GM20431 (cell line): ENCODE results near the gene ENAM.
"Not testable (repeated sequence)": the region's sequence is repeated elsewhere in the genome, so short reads cannot be mapped to it uniquely, and the experiment has no call there.

ENCODE experiments used
- in situ Hi-C: fragments of 300-500 bp; cut with MseI, MboI; formaldehyde crosslinking; loops from one replicate; pipeline ENCODE4 v1.15.0; 2020; ENCODE audit warnings: low sequenced_read_pairs; ENCODE audit not compliant: unreplicated experiment

ENAM gene

DNA sequence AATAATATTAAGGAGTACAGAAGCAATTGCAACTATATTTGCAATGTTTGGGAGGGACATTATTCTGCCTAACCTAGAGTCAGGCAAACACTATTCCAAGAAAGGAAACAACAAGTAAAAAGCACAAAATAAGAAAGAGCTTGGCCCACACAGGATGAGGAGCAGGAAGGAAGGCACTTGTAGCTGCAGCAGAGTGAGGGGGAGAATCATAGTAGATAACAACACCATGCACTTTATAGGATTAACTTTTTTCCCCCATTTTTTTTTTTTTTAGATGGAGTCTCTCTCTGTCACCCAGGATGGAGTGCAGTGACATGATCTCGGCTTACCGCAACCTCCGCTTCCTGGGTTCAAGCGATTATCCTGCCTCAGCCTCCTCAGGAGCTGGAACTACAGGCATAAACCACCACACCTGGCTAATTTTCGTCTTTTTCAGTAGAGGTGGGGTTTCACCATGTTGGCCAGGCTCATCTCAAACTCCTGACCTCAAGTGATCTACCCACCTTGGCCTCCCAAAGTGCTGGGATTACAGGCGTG is 48.1 kb downstream of the ENAM start:
- in situ Hi-C loops, result no loop called here

DNA sequence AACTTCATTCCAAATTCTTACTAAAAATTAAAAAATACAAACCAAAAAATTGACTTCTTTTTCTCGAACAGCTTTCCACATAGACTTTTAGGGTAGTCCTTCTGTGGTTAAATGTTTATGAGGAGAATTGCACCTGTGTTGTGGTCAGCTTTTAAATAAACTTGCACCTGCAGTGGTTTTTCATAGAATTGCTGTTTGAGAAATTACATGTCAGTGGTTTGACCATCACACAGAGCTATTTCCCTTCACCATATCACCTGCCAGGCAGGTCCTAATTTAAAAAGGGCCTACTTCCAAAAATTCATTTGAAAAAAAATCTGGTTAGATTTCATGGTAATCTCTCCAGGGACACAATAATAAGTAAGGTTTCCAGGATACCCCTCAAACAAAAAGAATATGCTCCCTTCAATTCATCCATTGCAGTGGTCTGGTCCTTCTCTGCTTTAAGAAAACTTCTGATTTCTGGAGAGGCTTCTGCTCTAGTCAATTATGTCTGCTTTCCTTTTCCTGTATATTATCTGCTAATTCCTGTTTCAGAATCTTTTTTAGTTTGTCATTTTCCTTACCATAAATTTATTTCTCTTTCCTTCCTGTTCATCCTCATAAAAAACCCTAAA is 49.9 kb downstream of the ENAM start:
- in situ Hi-C loops, result no loop called here

DNA sequence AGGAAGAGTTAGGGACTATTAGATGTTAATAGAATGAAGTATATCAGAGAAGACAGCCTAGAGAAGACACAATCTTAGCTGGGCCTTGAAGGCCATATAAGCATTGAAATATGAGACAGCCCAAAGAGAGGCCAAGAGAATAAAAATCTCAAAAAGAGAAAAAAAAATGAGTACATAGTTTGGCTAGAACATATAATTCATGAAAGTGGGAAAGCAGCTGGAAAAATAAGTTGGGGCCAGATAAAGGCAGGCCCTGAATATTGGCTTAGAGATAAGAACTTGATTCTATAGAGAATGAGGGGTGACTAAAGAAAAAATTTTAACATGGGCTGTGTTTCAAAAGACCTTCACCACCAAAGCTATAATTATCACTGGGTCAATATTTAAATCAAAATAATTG is 52.4 kb downstream of the ENAM start:
- in situ Hi-C loops, result no loop called here

DNA sequence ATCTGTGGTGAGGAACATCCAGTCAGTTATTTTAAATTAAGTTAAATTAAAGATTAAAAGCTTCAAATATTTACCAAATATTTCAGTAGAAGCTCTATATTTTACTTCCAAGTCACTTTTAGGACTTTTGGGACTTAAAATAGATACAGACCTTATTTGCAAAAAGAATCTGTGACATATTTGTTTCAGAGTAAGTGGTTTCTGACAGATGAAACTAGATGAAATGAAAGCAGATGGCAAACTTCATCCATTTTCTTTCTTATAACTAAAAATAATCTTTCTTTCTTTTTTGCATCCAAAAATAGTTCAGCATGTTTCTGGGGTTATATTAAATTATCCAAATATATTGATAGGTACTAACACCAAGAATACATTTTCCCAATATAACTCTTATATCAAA is 53.2 kb downstream of the ENAM start:
- in situ Hi-C loops, result no loop called here

DNA sequence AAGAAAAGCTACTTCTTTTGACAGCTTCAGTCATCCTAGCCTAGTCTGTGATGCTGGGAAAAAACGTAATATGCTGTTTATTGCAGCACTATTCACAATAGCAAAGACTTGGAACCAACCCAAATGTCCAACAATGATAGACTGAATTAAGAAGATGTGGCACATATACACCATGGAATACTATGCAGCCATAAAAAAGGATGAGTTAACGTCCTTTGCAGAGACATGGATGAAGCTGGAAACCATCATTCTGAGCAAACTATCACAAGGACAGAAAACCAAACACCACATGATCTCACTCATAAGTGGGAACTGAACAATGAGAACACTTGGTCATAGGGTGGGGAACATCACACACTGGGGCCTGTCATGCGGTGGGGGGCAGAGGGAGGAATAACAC is 53.6 kb downstream of the ENAM start:
- in situ Hi-C loops, result not testable (repeated sequence)

DNA sequence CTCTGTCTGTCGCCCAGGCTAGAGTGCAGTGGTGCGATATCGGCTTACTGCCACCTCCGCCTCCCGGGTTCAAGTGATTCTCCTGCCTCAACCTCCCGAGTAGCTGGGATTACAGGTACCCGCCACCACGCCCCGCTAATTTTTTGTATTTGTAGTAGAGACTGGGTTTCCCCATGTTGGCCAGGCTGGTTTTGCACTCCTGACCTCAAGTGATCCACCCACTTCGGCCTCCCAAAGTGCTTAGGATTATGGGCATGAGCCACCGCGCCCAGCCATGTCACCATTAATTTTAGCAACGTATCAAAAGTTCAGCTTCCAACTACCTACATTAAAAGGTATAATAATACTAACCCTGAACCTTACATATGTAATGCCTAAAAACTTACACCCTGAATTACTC is 58.8 kb downstream of the ENAM start:
- in situ Hi-C loops, result no loop called here

DNA sequence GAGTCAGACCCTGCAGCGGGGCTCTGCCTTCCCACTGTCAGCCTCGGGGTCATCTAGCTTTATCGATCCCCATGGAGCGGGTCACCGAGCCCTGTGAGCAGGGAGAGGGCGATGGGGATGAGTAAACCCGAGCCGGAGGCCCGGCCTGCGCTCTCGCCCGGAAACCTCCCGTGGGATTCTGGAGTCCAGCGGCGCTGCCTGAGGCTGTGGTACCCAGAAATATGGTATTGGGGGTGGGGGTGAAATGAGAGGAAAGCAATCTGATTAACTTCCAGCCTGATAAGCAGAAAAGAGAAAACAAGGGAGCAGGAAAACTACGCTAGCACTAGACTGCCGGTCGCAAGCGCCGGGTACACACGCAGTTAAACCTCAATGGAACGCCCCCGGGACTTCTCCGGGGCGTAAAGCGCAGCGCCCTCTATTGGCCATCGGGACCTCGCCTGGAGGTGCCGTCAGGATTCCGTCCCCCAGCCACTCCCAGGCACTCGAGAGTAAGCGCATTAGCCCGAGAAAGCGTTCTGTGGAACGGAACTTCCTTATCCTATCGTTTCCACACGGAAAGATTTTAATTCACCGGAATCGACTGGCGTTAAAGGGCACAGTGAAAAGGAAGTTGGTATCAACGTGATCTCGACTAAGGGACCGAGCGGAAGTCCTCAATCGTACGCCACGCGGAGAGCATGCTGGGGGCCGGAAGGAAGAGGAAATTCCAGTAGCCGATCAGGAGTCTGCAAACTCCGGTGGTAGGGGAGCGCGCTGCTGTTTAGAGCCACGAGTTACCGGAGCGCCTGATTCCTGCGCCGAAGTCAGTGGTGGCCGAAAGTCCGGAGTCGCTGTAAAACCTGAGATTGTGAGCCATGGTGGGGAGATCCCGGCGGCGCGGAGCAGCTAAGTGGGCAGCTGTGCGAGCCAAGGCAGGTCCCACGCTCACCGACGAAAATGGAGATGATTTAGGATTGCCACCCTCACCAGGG is 59.6 kb downstream of the ENAM start, which contains the start of gene UTP3:
UTP3 (plus strand) TSS at position 712 of the 974 bp plus-strand sequence; CDS start at position 858, 146 bp downstream.
- in situ Hi-C loops, result no loop called here

DNA sequence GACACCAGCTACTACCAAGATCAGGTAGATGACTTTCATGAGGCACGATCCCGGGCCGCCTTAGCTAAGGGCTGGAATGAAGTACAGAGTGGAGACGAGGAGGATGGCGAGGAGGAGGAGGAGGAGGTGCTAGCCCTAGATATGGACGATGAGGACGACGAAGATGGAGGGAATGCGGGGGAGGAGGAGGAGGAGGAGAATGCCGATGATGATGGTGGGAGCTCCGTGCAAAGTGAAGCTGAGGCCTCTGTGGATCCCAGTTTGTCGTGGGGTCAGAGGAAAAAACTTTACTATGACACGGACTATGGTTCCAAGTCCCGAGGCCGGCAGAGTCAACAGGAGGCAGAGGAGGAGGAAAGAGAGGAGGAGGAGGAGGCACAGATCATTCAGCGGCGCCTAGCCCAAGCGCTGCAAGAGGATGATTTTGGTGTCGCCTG is 60.3 kb downstream of the ENAM start:
- in situ Hi-C loops, result no loop called here

DNA sequence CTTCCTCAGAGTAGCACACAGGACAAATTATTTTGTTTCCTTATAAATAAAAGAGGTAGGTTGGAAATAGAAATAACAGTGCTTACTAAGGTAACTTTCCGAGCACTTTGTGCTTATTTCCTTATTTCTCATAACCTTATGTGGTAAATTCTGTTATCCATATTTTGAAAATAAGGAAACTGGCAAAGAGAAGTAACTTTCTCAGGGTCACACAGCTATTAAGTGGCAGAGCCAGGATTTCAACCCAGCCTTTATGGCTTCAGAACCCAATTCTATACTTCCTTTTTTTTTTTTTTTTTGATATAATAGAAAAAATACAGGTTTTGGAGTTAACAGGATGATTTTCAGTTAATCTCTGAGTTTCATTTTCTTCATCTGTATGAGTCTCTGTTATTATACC is 63.1 kb downstream of the ENAM start:
- in situ Hi-C loops, result no loop called here

DNA sequence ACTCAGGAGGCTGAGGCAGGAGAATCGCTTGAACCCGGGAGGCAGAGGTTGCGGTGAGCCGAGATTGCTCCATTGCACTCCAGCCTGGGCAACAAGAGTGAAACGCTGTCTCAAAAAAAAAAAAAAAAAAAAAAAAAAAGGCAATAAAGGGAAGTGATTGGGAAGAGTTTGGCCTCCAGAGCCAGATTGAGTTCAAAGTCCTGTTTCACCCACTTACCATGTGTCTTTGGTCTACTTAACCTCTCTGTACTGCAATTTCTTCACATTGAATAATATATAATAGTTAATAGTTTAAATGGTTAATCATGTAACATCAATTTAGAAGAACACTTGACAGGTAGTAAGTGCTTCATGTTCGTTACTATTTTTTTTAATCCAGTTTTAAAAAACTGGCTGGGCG is 66.1 kb downstream of the ENAM start:
- in situ Hi-C loops, result not testable (repeated sequence)
